KMS-11 (cell line): ENCODE data around the gene MCRIP2.
A peak's percentile ranks its signal among the peaks of the same experiment; 100 is the strongest.

Experiments
- H2AFZ ChIP-seq: fragments of 200-600 bp; sonication (generic); 2 replicates; pipeline ENCODE4 v1.6.1; 2016; ENCODE audit warnings: antibody characterized with exemption, mixed run types, low read depth
- H3K27ac ChIP-seq: fragments of 200-600 bp; sonication (generic); 2 replicates; pipeline ENCODE4 v1.6.1; 2016; ENCODE audit warnings: mild to moderate bottlenecking, mixed run types
- H3K27me3 ChIP-seq: fragments of 200-600 bp; sonication (generic); 2 replicates; pipeline ENCODE4 v1.6.1; 2017; ENCODE audit warnings: mild to moderate bottlenecking, low read depth, mixed run types, moderate library complexity; ENCODE audit not compliant: insufficient read depth
- H3K36me3 ChIP-seq: fragments of 200-600 bp; sonication (generic); 2 replicates; pipeline ENCODE4 v1.6.1; 2017; ENCODE audit warnings: mild to moderate bottlenecking, mixed run types; ENCODE audit not compliant: insufficient read depth
- H3K4me1 ChIP-seq: fragments of 200-600 bp; sonication (generic); 2 replicates; pipeline ENCODE4 v1.6.1; 2016; ENCODE audit warnings: mild to moderate bottlenecking, low read depth, mixed run types; ENCODE audit not compliant: poor library complexity, severe bottlenecking
- H3K4me2 ChIP-seq: fragments of 200-600 bp; sonication (generic); 2 replicates; pipeline ENCODE4 v1.7.0; 2016; ENCODE audit warnings: mild to moderate bottlenecking, mixed run types
- H3K4me3 ChIP-seq: fragments of 200-600 bp; sonication (generic); IDR thresholded peaks from 2 replicates; pipeline ENCODE4 v1.6.1; 2017; ENCODE audit warnings: low read depth, low read length, mixed read lengths; ENCODE audit not compliant: insufficient read depth
- H3K79me2 ChIP-seq: fragments of 200-600 bp; sonication (generic); 2 replicates; pipeline ENCODE4 v1.6.1; 2016; ENCODE audit warnings: low read depth, mixed run types; ENCODE audit not compliant: insufficient read depth
- H3K9ac ChIP-seq: fragments of 200-600 bp; sonication (generic); 2 replicates; pipeline ENCODE4 v1.6.1; 2016; ENCODE audit warnings: mild to moderate bottlenecking, mixed run types
- H4K20me1 ChIP-seq: fragments of 200-600 bp; sonication (generic); 2 replicates; pipeline ENCODE4 v1.6.1; 2016; ENCODE audit warnings: mild to moderate bottlenecking, mixed run types; ENCODE audit not compliant: insufficient read depth
- TF ChIP-seq, protein P1 (sequence below): fragments of 200-600 bp; sonication (generic); conservative IDR thresholded peaks from 2 replicates; pipeline ENCODE4 v1.6.1; 2017; ENCODE audit warnings: low read depth, mild to moderate bottlenecking, antibody characterized with exemption, low read length, moderate library complexity, mixed read lengths

Gene MCRIP2

DNA sequence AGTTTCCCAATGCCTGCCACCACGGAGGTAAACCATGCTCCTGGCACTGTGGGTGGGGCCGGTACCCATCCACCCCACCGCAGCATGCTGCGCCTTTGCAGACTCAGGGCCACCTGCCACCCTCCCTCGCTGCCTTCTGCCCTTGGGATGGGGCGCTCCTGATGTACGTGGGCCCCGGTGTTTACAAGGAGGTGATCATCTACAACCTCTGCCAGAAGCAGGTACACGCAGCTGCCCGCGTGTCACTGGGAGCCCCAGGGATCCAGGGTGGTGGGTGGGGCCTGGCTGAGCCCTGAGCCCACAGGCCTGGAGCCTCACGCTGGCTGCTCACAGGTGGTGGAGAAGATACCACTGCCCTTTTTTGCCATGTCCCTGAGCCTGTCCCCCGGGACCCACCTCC is 24.9 kb downstream of the MCRIP2 start:
- Histone ChIP-seq H3K4me1 (peaks cover 13% of the 10 kb centered on the region), H3K36me3 (no peaks in the 10 kb centered on the region; the same call in 1 of the 2 replicates), H2AFZ (no peak overlapping the region), H3K27me3 (no peaks in the 10 kb centered on the region), H3K9ac (no peak overlapping the region), H4K20me1 (no peaks in the 10 kb centered on the region), H3K4me3 (no peak overlapping the region), H3K4me2 (no peak overlapping the region), H3K79me2 (peaks cover 19% of the 10 kb centered on the region), H3K27ac (no peak overlapping the region)
- TF ChIP-seq, protein P1, sequence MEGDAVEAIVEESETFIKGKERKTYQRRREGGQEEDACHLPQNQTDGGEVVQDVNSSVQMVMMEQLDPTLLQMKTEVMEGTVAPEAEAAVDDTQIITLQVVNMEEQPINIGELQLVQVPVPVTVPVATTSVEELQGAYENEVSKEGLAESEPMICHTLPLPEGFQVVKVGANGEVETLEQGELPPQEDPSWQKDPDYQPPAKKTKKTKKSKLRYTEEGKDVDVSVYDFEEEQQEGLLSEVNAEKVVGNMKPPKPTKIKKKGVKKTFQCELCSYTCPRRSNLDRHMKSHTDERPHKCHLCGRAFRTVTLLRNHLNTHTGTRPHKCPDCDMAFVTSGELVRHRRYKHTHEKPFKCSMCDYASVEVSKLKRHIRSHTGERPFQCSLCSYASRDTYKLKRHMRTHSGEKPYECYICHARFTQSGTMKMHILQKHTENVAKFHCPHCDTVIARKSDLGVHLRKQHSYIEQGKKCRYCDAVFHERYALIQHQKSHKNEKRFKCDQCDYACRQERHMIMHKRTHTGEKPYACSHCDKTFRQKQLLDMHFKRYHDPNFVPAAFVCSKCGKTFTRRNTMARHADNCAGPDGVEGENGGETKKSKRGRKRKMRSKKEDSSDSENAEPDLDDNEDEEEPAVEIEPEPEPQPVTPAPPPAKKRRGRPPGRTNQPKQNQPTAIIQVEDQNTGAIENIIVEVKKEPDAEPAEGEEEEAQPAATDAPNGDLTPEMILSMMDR, result no peak

- H3K4me3 ChIP-seq, result no peak overlapping the region
- H3K36me3 ChIP-seq, result no peaks in the 10 kb centered on the region; the same call in 1 of the 2 replicates
- no peaks in the 10 kb centered on the region for H3K27me3 ChIP-seq
- TF ChIP-seq, protein P1, result no peak
- H3K9ac ChIP-seq, result no peak overlapping the region; the same call in 1 of the 2 replicates
- no peaks in the 10 kb centered on the region for H4K20me1 ChIP-seq
- peaks cover 19% of the 10 kb centered on the region for H3K79me2 ChIP-seq
- peak overlapping the region; percentile 71 for H3K4me2 ChIP-seq
- H2AFZ ChIP-seq, result peak overlapping the region; percentile 49; the same call in 1 of the 2 replicates
- H3K4me1 ChIP-seq, result peaks cover 13% of the 10 kb centered on the region
- H3K27ac ChIP-seq, result no peak overlapping the region; the same call in 1 of the 2 replicates
Observed at GRCh38 chr16:667113-667779, 25.6 kb downstream of the MCRIP2 start.

DNA sequence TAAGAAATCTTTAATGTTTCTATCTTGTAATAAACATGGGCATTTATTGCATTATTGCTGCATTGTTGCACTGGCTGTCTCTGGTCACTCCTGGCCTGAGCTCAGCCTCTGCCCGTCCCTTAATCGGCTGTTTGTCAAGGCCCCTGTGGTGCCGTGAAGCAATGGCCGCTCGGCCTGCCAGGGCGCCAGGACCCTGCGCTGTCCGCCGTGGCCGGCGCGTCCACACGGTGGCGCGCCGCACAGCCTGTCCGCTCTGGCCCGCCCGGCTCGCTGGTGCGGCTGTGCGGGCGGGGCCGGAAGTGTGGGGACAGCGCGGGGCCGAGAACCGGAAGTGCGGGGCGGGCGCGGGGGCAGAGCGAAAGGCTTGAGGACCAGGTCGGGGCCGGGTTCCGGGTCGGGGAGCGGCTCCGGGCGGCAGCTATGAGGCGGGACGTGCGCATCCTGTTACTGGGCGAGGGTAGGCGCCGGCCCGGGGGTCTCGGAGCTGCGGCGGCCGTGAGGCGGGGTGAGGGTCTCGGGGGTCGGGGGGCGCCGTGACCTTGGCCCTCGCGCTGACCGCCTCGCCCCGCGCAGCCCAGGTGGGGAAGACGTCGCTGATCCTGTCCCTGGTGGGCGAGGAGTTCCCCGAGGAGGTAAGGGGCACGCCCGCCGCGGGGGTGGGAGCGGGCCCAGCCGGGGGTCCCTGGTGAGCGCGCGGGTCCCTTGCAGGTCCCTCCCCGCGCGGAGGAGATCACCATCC is 26.3 kb downstream of the MCRIP2 start, which contains the start of gene RHOT2:
RHOT2 (plus strand) TSS at position 353 of the 739 bp plus-strand sequence; CDS start at position 421, 68 bp downstream.
- H3K27me3 ChIP-seq, result no peaks in the 10 kb centered on the region
- H3K4me2 ChIP-seq, result peak within 1 kb of the TSS; percentile 71
- H4K20me1 ChIP-seq, result no peaks in the 10 kb centered on the region
- H2AFZ ChIP-seq, result peak within 1 kb of the TSS; percentile 49; the same call in 1 of the 2 replicates
- H3K79me2 ChIP-seq, result peaks cover 19% of the 10 kb centered on the region
- H3K36me3 ChIP-seq, result peaks cover under 1% of the 10 kb centered on the region; the same call in 1 of the 2 replicates
- peaks cover 13% of the 10 kb centered on the region for H3K4me1 ChIP-seq
- TF ChIP-seq, protein P1, result peak; percentile 78
- H3K4me3 ChIP-seq, result no peak within 1 kb of the TSS
- peak within 1 kb of the TSS; percentile 81 for H3K9ac ChIP-seq
- H3K27ac ChIP-seq, result no peak within 1 kb of the TSS; the same call in 1 of the 2 replicates

GRCh38 chr16:668519-669171 is 27.0 kb downstream of the MCRIP2 start:
- Histone ChIP-seq H3K36me3 (peaks cover 3% of the 10 kb centered on the region; the same call in 1 of the 2 replicates), H3K27me3 (no peaks in the 10 kb centered on the region), H3K4me3 (no peak overlapping the region), H2AFZ (peak overlapping the region; percentile 34; the same call in 1 of the 2 replicates), H4K20me1 (no peaks in the 10 kb centered on the region), H3K4me2 (peak overlapping the region; percentile 71), H3K79me2 (peaks cover 19% of the 10 kb centered on the region), H3K9ac (peak overlapping the region; percentile 81), H3K4me1 (peaks cover 13% of the 10 kb centered on the region), H3K27ac (no peak overlapping the region)
- TF ChIP-seq, protein P1, result no peak
